HG02623 (cell line): Measurements from ENCODE around the gene MEGF11.
"Not testable (repeated sequence)": the region's sequence is repeated elsewhere in the genome, so short reads cannot be mapped to it uniquely, and the experiment has no call there.

Experiments
- ATAC-seq: cut with Tn5 transposase; IDR thresholded peaks from one replicate; pipeline ENCODE4 v1.9.1; 2021; ENCODE audit warnings: moderate library complexity; ENCODE audit not compliant: unreplicated experiment

Gene MEGF11

DNA sequence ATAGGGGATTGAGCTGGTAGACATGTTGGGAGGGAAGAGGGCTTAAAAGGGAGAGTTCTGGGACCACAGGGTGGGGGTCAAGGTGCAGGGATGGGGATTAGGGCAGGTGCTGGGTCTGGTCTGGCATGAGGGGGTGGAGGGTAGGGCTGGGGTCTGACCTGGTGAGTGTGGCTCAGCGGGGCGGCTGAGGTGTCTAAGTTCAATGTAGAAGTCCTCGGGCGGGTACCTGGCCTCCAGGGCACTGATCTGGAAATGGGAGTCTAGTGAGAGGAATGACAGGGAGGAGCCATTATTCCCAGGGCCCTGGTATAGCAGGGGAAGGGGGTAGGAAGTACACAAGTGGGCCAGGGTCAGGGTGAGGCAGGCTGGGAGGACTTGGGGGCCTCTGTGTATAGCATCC lies 344.7 kb downstream of the MEGF11 start:
- no peak for ATAC-seq

DNA sequence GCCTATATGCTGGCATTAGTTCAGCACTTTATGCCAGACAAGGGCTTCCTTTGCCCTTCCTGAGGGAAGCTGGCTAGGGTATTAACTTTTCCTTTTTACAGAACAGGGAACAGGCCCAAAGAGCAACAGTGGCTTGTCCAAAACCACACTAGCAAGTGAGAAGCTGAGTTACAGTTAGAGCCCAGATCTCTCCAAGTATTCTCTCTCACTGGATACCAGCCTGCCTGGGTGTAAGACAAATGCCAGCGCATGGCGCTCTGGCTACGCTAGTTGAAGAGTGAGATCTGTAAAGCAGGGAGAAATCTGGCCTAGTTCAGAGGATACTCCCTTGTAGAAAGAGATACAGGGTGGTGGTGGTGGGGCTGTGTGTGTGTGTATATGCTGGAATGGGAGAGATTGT lies 345.9 kb downstream of the MEGF11 start:
- no peak for ATAC-seq

DNA sequence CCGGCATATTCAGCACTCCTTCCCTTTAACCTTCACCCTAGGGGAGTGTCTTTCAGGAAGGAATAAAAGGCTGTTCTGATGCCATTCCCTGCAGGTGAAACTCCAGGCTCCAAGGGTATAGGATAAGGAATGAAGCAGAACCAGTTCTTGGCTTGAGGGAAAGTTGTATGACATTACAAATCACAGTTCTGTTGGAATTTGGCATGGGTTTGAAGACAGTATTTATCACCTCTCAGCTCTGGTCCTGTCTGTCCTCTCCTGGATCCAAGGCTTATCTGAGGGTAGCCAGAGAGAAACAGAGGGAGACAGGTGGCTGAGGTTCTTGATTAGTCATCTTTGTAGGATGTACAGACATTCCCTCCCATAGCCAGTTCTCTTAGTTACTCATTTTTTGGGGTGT lies 347.2 kb downstream of the MEGF11 start:
- ATAC-seq, result no peak

DNA sequence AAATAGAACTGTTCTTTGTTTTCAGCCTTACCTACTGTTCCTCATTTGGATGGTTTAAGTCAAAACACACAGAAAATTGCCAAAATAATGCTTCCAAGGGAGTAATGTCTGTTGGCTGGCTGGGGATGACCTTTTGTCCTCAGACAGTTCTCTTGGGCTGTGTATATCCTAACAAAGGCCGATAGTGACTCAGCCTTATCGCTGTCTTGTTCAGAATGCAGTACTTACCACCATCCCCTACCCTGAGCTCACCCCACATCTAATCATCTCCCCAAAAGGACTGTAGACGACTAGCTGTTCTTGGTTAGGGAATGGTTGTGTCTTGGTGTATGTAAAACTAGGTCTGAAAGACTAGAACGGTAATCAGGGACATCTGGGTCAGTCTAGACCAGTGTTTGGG lies 349.2 kb downstream of the MEGF11 start:
- ATAC-seq, result no peak

DNA sequence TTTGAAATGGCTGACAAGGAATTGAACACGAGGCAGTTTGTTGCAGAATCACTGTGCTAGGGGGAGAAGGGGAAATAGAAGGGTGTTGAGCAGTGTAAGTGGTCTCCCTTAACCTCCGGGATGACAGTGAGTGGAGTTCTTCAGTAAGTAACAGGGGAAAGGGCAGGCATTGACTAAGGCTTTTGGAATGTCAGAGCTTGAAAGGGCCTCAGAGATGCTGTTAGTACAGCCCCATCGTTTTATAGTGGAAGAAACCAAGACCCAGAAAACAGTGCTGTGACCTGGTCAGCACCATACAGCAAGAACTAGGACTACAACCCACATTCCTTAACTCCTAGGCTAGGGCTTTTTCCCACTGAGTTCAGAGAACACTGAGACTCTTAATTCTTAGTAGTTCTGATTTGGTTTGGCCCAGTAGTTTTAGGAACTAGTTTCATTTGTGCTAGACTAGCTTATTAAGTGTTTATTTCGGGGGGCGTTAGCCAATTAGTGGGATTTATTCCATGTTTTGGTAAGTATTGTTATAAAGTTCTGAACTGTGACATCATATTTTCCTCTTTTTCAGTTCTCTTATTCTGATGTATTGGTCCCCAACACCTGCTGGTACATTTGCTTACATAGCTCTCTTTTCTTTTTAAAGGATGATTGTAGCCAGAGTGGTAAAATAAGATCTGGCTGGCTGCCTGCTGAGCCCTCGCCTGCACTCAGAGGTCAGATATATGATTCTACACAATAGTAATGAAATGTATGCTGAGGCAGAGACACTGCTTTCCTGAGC lies 350.1 kb downstream of the MEGF11 start:
- no peak for ATAC-seq

DNA sequence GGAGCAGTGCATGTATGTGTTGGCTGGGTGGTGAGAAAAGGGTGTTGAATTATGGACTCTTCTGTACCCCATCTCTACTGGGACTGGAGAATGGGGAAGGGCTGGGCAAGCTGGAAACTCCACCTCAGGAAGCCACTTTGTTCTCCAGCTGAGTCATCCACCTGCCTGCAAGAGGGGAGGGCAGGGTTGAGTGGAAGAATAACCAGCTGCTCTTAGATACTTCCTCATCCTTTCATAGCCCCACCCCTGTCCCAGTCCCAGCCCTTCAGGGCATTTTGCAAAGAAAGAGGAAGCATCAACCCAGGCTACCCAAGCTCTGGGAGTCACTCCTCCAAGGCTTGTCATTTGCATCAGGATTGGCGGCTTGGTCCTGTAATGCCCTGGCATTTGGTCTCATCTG lies 351.2 kb downstream of the MEGF11 start:
- peak; percentile 62 for ATAC-seq

DNA sequence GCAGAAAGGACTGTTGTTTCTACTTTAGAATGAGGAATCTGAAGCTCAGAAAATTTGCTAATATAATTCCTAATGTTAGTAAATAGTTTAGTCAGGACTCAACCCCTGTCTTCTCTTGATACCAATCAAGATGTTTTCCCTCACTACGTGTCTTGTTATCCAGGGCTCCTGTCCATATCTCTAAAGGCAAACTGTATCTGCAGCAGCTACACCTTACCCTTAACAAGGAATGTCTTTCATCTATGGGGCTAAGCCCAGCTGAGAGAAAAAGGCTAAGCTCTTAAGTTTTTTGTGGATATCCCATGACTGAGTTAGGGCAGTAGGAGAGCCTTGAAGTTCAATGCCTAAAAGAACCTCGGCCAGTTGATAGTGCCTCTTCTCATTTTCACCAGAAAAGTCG lies 351.7 kb downstream of the MEGF11 start:
- no peak for ATAC-seq

DNA sequence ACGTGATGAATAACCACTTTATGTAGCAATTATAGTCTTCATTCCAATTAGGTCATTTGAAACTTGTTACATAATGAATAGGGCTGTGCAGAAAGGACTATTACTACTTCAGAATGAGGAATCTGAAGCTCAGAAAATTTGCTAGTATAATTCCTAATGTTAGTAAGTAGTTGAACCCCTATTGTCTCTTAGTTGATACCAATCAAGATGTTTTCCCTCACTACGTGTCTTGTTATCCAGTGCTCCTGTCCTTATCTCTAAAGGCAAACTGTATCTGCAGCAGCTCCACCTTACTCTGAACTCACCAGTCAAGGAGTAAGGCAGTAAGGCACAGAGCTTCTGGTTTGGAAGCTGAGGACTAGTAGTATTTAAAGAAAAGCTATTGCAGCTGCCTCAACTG lies 352.2 kb downstream of the MEGF11 start:
- ATAC-seq, result no peak

DNA sequence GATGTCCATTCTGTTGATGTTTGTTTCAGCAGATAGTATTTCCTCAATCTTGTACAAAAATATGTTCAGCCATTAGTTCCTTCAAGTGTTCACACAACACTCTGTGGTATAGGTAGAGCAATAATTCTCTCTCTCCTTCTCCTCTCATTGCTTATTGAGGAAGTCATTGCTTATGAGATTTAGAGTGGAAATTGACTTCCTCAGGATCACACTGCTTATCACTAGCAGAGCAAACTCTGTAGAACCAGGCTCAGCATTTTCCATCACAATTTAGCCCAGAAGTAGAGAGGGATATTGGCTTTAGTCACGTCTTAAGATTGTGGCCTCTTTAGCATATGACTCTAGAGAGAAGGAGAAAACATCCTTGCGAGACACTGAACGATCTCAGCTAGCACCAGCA lies 353.1 kb downstream of the MEGF11 start:
- no peak for ATAC-seq

DNA sequence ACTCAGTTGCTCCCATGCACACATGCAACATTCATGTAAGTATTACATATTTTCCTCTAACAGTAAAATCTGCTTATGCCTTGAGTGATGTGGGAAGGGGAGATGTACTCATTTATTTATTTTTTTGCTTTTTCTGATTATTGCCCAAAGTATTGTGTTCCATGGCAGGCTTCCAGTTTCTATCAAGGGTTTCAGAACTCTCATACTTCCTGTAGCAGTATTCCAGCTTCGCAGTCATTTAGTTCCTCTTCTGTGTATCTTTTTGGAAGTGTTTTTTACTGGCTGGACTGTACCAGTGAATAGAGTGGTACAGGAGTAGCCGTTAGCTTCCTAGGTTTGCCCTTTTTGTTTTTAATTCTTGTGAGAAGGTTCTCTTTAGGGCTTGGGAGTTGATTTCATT lies 357.3 kb downstream of the MEGF11 start:
- ATAC-seq, result no peak

DNA sequence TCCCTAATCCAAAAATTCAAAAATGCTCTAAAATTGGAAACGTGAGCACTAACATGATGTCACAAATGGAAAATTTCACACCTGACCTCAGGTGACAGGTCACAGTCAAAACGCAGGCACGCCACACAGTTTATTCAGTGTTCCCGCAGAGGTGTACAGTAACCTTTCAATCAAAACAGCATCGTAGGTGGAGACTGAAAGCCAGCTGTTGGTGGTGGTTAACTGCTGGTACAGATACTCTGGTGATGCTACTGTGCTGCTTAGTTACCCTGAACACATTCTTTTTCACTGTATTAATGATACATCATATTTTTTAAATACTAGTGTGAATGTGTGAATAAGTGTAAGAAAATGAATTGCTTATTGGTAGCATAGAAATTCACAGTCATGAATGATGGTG lies 360.5 kb downstream of the MEGF11 start:
- no peak for ATAC-seq

DNA sequence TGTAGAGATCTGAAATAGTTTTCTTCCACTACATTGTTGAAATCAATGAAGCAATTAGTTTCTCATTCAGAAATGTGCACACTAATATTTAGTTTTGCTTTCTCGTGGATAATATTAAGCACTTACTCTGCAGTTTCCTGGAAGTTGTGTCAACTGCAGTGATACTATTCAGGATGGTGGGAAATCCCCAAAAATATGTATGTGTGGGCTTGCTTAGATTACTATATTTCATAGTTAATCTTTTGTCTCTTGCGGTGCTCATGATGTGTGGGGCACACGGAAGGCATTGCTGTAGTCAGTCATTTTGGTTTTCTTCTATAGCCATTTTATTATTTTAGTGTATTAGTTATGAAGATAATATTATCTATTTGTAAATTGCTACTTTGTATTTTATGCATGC lies 364.6 kb downstream of the MEGF11 start:
- no peak for ATAC-seq

DNA sequence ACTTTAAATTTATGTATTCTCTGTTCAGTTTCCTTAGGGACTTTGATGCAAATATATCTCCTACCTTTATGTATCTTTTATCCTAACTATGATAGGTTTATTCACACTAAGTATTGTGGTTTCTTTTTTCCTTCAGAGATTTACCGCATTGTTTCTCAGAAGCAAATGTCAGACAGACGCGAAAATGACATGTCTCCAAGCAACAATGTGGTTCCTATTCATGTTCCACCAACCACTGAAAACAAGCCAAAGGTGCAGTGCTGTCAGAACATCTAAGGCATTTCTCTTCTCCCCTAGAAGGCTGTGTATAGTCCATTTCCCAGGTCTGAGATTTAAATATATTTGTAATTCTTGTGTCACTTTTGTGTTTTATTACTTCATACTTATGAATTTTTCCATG lies 366.0 kb downstream of the MEGF11 start:
- ATAC-seq, result no peak

DNA sequence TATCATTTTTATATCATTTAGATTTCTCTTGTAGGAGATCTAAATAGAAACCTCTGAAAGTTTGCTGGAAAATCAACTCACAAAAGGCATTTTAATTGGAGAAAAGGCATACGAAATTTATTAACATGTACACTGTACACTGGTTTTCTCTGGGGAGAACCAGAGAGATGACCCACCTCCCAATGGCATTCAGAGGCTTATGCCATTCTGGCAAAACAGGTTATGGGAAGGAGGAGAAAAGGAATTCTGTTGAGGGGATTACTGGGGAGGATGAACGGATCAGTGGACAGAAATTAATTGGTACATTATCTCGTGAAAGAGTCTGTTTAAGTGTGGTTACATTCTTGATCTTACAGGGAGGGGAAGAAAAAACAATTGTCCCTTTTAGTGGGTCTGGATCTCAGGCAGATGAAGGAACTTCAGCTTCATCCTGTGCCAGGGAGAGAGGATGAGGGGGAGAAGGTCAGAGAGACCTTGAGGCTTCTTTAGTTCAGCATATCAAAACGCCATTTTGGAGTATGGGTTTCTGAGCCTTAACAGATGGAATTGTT lies 367.8 kb downstream of the MEGF11 start:
- no peak for ATAC-seq

DNA sequence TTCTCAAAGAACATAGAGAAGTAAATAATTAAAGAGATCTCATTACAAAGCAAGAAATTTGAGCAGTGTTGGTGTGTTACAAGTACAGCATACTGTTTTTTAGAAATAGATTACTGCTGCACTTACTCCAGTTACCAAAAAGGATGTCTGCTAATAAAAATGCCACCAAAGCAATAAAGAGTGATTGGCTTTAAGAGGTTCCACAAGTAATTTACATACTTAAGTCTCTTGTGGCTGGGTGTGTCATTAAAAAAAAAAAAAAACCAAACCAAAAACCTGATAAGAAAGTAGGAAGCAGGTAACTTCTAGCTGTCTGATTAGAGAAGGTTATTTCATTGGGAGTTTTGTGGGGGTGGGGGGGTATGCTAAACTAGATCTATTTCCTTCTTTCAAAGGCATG lies 369.0 kb downstream of the MEGF11 start:
- no peak for ATAC-seq

DNA sequence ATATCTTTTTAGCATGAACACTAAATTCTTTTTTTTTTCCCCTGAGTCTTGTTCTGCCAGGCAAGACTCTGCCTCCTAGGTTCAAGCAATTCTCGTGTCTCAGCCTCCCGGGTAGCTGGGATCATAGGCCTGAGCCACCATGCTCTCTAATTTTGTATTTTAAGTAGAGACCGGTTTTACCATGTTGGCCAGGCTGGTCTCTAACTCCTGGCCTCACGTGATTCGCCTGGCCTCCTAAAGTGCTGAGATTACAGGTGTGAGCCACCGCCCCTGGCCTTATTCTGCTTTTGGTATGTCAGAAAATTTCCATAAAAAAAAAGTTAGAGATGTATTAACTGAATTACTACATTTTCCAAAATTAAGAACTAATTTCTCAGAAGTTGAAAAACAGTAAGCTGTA lies 370.0 kb downstream of the MEGF11 start:
- ATAC-seq, result no peak

DNA sequence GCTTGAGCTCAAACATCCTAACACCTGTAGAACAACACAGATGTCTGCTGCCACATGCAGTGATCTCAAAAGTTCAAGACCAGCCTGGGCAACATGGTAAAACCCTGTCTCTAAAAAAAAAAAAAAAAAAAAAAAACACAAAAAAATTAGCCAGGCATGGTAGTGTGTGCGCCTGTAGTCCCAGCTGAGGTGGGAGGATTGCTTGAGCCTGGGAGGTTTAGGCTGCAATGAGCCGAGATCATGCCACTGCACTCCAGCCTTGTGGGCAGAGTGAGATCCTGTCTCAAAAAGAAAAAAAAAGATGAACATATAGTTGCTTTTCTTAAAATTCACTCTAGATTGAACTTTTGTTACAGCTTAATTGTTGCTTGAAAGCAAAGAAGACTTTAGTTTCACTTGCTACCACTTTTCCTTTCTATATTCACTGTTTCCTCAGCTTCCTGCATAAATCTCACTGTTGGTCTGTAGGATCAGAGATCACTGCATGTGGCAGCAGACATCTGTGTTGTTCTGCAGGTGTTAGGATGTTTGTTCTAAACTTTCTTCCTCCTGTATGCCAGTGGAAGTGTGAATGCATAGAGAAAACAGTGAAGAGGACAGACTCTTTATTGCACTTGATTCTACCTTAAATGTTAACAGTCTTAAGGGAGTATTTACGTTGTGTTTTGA lies 371.6 kb downstream of the MEGF11 start:
- ATAC-seq, result no peak

DNA sequence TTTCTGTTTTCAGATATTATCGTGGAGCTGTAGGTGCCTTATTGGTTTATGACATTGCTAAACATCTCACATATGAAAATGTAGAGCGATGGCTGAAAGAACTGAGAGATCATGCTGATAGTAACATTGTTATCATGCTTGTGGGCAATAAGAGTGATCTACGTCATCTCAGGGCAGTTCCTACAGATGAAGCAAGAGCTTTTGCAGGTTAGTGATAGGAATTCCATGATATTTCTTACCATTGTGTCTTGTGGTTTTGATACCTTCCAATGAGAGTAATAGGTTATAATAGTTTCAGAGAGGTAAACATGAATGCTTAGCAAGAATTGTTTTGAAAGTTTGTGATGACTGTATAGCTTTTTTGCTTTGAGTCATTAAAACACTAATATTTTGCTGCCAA lies 375.8 kb downstream of the MEGF11 start:
- ATAC-seq, result no peak

DNA sequence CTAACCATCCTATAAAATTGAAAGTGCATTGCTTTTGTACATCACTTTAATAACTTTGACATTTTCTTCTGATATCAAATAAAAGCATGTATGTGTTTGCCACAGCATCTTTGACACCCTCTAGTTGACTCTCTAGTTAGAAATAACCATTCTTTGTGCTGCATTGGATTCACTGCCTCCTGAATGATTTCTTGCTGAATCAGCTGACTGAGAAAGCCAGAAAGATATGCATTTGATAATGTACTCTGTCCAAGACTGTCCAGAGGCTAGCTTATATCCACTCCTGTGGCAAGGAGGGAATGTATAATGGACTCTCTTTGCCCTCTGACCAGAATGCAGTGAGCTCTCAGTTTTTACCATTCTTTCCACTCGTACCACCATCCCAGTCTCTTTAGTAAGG lies 378.1 kb downstream of the MEGF11 start:
- ATAC-seq, result no peak

DNA sequence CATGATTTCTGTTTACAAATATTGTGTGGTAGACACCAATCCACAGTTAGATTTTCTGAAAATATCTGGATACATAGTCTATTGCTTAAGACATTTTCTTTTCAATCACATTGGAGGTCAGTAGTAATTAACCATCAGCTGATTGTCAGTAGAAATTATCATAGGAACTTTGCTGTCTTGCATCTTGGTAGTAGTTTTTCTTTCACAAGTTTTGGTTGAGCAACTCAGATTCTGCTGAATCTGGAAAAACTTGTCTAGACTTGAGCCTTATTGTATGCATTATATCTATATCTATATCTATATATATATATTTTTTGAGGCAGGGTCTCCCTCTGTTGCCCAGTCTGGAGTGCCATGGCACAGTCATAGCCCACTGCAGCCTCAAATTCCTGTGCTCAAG lies 380.3 kb downstream of the MEGF11 start:
- ATAC-seq, result no peak

DNA sequence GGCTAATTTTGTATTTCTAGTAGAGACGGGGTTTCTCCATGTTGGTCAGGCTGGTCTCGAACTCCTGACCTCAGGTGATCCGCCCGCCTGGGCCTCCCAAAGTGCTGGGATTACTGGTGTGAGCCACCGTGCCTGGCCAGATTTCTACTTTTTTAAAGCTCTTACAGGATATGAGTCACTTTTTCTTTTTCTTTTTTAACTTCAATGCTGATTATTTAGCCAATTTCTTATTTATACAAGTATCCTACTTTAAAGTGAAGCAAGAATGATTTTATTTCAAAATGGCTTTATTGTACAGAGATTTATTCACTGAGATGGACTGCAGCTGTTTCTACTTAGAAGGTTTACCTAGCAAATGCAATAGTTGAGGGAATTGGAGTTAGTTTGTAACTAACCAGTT lies 381.0 kb downstream of the MEGF11 start:
- not testable (repeated sequence) for ATAC-seq

DNA sequence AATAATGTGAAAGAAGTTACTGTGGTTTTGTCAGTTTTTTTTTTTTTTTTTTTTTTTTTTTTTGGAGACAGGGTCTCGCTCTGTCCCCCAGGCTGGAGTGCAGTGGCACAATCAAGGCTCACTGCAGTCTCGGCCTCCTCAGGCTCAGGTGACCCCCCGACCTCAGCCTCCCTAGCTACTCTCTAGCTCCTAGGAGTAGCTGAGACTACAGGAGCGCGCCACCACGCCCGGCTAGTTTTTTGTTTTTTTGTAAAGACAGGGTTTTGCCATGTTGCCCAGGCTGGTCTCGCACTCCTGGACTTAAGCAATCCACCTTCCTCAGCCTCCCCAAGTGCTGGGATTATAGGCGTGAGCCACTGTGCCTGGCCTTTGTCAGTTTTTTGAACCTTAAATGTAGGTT lies 381.7 kb downstream of the MEGF11 start:
- not testable (repeated sequence) for ATAC-seq
